Nephron progenitor cell (in vitro differentiated cells): ENCODE results near the gene LGR6.

Source experiments
- DNase-seq: peaks from one replicate; pipeline ENCODE4 v3.0.0; 2021
- H3K27ac Mint-ChIP-seq: 2 replicates; pipeline ENCODE4 v1.8.0; 2021; ENCODE audit warnings: mild to moderate bottlenecking, moderate library complexity, mixed read lengths
- H3K27me3 Mint-ChIP-seq: 2 replicates; pipeline ENCODE4 v1.8.0; 2021; ENCODE audit warnings: mild to moderate bottlenecking, low read depth, mixed read lengths; ENCODE audit not compliant: poor library complexity
- H3K36me3 Mint-ChIP-seq: 2 replicates; pipeline ENCODE4 v1.8.0; 2021; ENCODE audit warnings: low read depth, mixed read lengths
- H3K4me1 Mint-ChIP-seq: 2 replicates; pipeline ENCODE4 v1.8.0; 2021; ENCODE audit warnings: mixed read lengths
- H3K4me3 Mint-ChIP-seq: 2 replicates; pipeline ENCODE4 v1.8.0; 2021; ENCODE audit warnings: mild to moderate bottlenecking, moderate library complexity, mixed read lengths
- H3K9me3 Mint-ChIP-seq: 2 replicates; pipeline ENCODE4 v1.8.0; 2021; ENCODE audit warnings: mild to moderate bottlenecking, moderate library complexity, mixed read lengths
- TF ChIP-seq, protein P1 (sequence below): fragments of 200-600 bp; sonication (generic); IDR thresholded peaks from 2 replicates; pipeline ENCODE4 v1.5.0; 2021; ENCODE audit warnings: antibody characterized with exemption

The LGR6 gene

DNA sequence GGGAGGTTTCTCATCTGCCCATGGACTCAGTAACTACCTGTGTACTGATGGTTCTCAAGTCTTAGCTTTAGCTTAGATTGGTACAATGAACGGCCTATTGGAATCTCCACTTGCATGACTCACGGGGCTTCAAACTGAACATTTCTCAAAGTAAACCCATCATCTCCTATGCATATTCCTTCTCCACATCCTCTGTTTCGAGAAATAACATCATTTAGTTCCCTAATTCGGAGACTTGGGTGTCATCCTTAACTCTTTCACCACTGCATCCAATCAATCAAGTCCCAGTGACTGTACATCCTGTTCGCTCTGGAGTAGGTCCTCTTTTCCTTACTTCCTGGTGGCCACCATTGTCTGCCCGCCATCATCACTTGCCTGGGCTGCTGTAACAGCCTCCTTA, 55.8 kb downstream of the LGR6 start:
- Mint-ChIP-seq H3K4me1 (peaks cover 15% of the 10 kb centered on the region), H3K4me3 (no peak overlapping the region), H3K9me3 (no peaks in the 10 kb centered on the region), H3K27me3 (peaks cover 13% of the 10 kb centered on the region), H3K27ac (no peak overlapping the region), H3K36me3 (no peaks in the 10 kb centered on the region)
- TF ChIP-seq, protein P1, sequence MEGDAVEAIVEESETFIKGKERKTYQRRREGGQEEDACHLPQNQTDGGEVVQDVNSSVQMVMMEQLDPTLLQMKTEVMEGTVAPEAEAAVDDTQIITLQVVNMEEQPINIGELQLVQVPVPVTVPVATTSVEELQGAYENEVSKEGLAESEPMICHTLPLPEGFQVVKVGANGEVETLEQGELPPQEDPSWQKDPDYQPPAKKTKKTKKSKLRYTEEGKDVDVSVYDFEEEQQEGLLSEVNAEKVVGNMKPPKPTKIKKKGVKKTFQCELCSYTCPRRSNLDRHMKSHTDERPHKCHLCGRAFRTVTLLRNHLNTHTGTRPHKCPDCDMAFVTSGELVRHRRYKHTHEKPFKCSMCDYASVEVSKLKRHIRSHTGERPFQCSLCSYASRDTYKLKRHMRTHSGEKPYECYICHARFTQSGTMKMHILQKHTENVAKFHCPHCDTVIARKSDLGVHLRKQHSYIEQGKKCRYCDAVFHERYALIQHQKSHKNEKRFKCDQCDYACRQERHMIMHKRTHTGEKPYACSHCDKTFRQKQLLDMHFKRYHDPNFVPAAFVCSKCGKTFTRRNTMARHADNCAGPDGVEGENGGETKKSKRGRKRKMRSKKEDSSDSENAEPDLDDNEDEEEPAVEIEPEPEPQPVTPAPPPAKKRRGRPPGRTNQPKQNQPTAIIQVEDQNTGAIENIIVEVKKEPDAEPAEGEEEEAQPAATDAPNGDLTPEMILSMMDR: no peak
- no peak for DNase-seq

DNA sequence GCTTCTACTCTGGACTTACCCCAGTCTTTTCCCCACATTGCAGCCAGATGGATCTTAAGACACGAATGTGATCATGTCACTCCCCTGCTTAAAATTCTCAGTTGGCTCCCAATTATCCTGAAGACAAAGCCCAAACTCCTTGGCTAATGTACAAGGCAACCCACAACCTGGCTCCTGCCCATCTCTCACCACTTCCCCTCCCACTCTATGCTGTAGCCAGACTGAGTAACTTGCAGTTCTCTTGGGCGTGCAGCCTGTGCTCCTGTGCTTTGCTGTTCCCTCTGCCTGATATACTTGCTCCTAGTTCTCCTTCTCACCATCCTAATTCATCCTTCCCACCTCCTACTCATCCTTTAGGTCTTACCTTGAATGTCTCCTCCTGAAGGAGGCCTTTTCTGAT, 56.2 kb downstream of the LGR6 start:
- Mint-ChIP-seq H3K36me3 (no peaks in the 10 kb centered on the region), H3K4me3 (no peak overlapping the region), H3K27ac (no peak overlapping the region), H3K9me3 (no peaks in the 10 kb centered on the region), H3K4me1 (peaks cover 15% of the 10 kb centered on the region), H3K27me3 (peaks cover 13% of the 10 kb centered on the region)
- DNase-seq: no peak
- TF ChIP-seq, protein P1: no peak

DNA sequence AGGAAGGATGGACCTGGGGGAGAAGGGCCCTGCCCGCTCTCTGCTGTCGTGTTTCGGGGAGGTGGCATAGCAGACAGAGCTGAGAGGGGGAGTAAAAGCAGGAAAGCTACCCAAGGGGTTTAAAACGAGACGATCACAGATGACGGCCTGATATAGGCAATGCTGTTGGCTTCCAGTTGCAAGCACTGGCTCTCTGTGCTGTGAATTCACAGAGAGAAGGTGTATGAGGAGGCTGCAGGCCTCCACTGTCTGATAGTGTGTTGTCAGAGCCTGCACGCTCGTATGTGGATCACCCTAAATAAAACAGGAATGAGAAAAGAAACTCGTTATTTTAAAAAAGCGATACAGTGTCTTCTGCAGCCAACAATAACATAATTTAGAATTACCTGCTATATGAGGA, 57.4 kb downstream of the LGR6 start:
- DNase-seq: no peak
- Mint-ChIP-seq H3K36me3 (no peaks in the 10 kb centered on the region), H3K4me1 (peaks cover 15% of the 10 kb centered on the region), H3K4me3 (no peak overlapping the region), H3K9me3 (no peaks in the 10 kb centered on the region), H3K27me3 (peaks cover 15% of the 10 kb centered on the region), H3K27ac (no peak overlapping the region)
- TF ChIP-seq, protein P1: no peak

DNA sequence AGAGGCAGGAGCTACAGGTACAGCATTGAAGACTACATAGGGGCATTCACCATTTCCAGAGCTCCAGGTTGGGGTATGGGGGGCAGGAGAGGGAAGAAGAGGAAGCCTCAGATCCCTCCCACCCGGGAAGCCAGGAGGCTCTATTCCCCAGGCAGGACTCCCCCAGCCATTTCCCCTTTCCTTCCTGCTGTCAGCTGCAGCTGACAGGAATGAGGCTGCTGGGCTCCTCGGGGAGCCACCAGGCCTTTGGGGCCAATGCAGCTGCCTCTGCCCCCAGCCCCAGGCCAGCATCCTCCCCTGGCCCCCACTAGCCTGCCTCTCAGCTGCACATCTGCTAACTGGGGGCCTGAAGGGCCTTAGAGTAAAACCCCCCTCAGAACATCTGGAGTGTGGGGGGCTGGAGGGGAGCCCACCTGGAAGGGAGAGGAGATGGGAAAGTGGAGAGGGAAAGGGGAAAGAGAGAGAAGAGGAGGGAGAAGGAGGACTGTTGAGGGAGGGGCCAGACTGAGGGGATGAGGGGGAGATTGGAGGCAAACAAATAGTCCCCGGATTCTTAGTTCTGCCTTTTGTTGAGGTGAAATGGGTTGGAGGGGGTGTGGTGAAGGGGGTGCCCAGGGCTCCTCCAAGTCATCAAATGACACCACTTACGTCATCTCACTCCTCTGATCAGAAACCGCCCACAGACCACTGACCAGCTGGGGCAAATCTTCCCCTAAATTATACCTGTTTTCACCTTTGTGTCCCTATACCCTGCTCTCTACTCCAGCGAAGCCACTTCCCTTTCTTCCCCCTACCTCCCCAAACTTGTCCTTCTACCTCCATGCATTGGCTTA, 58.0 kb downstream of the LGR6 start:
- H3K9me3 Mint-ChIP-seq: no peaks in the 10 kb centered on the region
- peaks cover 15% of the 10 kb centered on the region for H3K27me3 Mint-ChIP-seq

DNA sequence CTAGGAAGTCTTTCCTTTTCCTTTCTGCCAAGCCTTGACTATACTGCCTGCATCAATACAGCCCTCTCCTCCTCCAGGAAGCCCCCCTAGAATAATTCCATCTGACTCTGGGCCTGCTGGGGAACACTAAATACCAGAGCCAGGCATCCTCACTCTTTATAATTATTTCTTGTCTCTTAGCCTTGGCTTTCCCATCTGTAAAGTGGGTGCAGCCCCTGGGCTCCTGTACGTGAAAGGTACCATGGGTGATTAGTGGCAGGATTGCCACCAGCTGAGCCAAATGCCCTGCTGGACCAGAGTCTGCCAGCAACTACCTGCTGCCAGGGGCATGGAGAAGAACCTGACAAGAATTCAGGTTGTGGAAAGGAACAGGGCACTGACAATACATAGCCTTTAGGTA, 58.7 kb downstream of the LGR6 start:
- Mint-ChIP-seq H3K9me3 (no peaks in the 10 kb centered on the region), H3K27me3 (peaks cover 15% of the 10 kb centered on the region), H3K27ac (no peak overlapping the region), H3K4me1 (peaks cover 14% of the 10 kb centered on the region), H3K4me3 (no peak overlapping the region), H3K36me3 (no peaks in the 10 kb centered on the region)
- DNase-seq: no peak
- TF ChIP-seq, protein P1: no peak

More for the DNA sequence above, 58.0 kb downstream of the LGR6 start:
- no peak overlapping the region for H3K27ac Mint-ChIP-seq
- TF ChIP-seq, protein P1: no peak
- no peaks in the 10 kb centered on the region for H3K36me3 Mint-ChIP-seq
- H3K4me3 Mint-ChIP-seq: no peak overlapping the region
- no peak for DNase-seq
- H3K4me1 Mint-ChIP-seq: peaks cover 15% of the 10 kb centered on the region
